Hepatocyte (in vitro differentiated cells): ENCODE results near the gene MARS2.

Source experiments
- CTCF ChIP-seq: fragments of 200-600 bp; sonication (generic); IDR thresholded peaks from 2 replicates; pipeline ENCODE4 v1.5.1; 2016; ENCODE audit warnings: antibody characterized with exemption, mild to moderate bottlenecking; ENCODE audit not compliant: poor library complexity
- EZH2 ChIP-seq: fragments of 200-600 bp; sonication (generic); IDR thresholded peaks from 2 replicates; pipeline ENCODE4 v1.6.1; 2016; ENCODE audit warnings: antibody characterized with exemption, mild to moderate bottlenecking, borderline replicate concordance
- EZH2phosphoT487 ChIP-seq: fragments of 200-600 bp; sonication (generic); IDR thresholded peaks from one replicate; pipeline ENCODE4 v1.6.1; 2018; ENCODE audit warnings: antibody characterized with exemption, mild to moderate bottlenecking, low read depth, moderate library complexity; ENCODE audit not compliant: unreplicated experiment, severe bottlenecking

GRCh38 chr2:197673606-197674005, 31.6 kb upstream of the MARS2 start:
- TF ChIP-seq CTCF (no peak), EZH2 (no peak), EZH2phosphoT487 (no peak)
